ENCODE results near the gene LDLRAD3. TPM values are rescaled to one million over a fixed set of nuclear protein-coding genes. Genes with fewer than 3 reads are reported as not detected.

The LDLRAD3 gene
- total RNA-seq, 1 donor, result 10.5 TPM

DNA sequence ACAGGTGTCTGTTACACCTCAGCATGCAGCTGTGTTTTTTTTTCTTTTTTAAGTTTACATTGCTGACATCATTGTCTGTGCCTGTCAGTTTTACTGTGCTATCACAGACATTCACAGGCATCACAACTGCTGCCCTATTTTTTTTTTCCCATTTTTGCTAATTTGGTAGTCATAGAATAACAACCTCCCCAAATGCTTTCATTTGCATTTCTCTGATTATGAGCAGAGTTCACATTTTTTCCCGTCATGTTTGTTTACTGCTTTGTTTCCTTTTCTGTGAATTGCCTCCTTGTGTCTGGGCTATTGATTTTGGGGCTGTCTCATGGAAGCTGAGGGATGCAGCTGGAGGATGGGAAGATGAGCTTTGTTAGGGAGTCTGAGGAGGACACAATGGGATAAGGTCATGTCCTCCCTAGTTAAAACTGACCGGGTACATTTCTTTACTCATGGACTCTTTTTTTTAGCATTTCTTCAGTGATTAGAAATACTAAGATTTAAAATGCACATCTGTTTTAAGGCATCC lies 155.1 kb downstream of the LDLRAD3 start:
- H3K27ac ChIP-seq (ENCODE audit: low read depth, low read length), result no peak overlapping the region
- TF ChIP-seq, protein P1, sequence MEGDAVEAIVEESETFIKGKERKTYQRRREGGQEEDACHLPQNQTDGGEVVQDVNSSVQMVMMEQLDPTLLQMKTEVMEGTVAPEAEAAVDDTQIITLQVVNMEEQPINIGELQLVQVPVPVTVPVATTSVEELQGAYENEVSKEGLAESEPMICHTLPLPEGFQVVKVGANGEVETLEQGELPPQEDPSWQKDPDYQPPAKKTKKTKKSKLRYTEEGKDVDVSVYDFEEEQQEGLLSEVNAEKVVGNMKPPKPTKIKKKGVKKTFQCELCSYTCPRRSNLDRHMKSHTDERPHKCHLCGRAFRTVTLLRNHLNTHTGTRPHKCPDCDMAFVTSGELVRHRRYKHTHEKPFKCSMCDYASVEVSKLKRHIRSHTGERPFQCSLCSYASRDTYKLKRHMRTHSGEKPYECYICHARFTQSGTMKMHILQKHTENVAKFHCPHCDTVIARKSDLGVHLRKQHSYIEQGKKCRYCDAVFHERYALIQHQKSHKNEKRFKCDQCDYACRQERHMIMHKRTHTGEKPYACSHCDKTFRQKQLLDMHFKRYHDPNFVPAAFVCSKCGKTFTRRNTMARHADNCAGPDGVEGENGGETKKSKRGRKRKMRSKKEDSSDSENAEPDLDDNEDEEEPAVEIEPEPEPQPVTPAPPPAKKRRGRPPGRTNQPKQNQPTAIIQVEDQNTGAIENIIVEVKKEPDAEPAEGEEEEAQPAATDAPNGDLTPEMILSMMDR (IDR thresholded peaks at IDR 0.05; ENCODE audit: extremely low read depth, low read depth, low read length), result no peak
- DNase-seq (ENCODE audit: insufficient read length, low spot score, missing footprints), result no peak
- no peaks in the 10 kb centered on the region for H4K20me1 ChIP-seq (ENCODE audit: insufficient read depth, low read length)
- no peaks in the 10 kb centered on the region for H3K36me3 ChIP-seq (ENCODE audit: insufficient read depth, low read length)
- H3K9me3 ChIP-seq (ENCODE audit: low read depth, low read length), result no peaks in the 10 kb centered on the region
- no peak overlapping the region for H2AFZ ChIP-seq (ENCODE audit: low read length)
- H3K79me2 ChIP-seq (ENCODE audit: insufficient read depth, low read length), result no peaks in the 10 kb centered on the region
- no peaks in the 10 kb centered on the region for H3K27me3 ChIP-seq (ENCODE audit: insufficient read depth, low read length)
- H3K4me3 ChIP-seq (ENCODE audit: insufficient read depth, low read length), result no peak overlapping the region
- H3K4me2 ChIP-seq (ENCODE audit: insufficient read depth, low read length), result no peak overlapping the region
- H3K4me1 ChIP-seq (ENCODE audit: insufficient read depth, low read length), result peaks cover 3% of the 10 kb centered on the region

DNA sequence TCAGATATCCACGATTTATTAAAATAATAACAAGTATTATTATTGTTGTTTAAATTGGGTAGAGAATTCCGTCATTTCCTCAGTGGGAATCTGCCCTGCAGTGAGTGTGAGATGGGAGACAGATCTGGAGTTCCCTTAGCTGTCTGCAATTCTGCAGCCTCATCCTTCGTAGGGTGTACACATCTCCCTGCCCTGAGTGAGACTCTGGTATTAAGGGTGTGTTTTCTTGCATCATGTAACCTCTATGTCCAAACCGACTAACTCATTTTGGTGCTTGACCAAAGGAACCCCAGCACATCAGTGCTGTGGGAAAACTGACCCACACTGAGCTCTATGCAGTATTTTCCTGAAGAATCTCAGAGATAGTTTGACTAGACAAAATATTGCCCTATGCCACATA lies 157.6 kb downstream of the LDLRAD3 start:
- H3K36me3 ChIP-seq (ENCODE audit: insufficient read depth, low read length), result no peaks in the 10 kb centered on the region
- DNase-seq (ENCODE audit: insufficient read length, low spot score, missing footprints), result no peak
- no peaks in the 10 kb centered on the region for H3K27me3 ChIP-seq (ENCODE audit: insufficient read depth, low read length)
- H3K27ac ChIP-seq (ENCODE audit: low read depth, low read length), result no peak overlapping the region
- no peaks in the 10 kb centered on the region for H4K20me1 ChIP-seq (ENCODE audit: insufficient read depth, low read length)
- H2AFZ ChIP-seq (ENCODE audit: low read length), result no peak overlapping the region
- no peaks in the 10 kb centered on the region for H3K9me3 ChIP-seq (ENCODE audit: low read depth, low read length)
- no peaks in the 10 kb centered on the region for H3K79me2 ChIP-seq (ENCODE audit: insufficient read depth, low read length)
- H3K4me2 ChIP-seq (ENCODE audit: insufficient read depth, low read length), result no peak overlapping the region
- TF ChIP-seq, protein P1 (IDR thresholded peaks at IDR 0.05; ENCODE audit: extremely low read depth, low read depth, low read length), result no peak
- H3K4me1 ChIP-seq (ENCODE audit: insufficient read depth, low read length), result peaks cover 3% of the 10 kb centered on the region
- no peak overlapping the region for H3K4me3 ChIP-seq (ENCODE audit: insufficient read depth, low read length)

DNA sequence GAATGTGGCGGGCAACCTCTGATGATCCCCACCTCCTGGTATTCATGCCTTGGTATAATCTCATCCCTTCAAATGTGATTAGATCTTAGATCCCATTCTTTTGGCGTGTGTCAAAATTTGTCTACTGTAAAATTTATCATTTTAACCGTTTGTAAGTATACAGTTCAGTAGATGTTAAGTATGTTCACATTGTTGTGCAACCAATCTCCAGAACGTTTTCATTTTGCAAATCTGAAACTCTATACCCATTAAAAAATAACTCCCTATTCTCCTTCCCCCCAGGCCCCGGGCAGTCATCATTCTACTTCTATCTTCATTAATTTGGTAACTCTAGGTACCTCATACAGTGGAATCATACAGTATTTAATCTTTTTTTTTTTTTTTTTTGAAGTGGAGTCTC lies 159.0 kb downstream of the LDLRAD3 start:
- Histone ChIP-seq H3K9me3 (ENCODE audit: low read depth, low read length) (no peaks in the 10 kb centered on the region), H3K36me3 (ENCODE audit: insufficient read depth, low read length) (no peaks in the 10 kb centered on the region), H3K27ac (ENCODE audit: low read depth, low read length) (no peak overlapping the region), H3K27me3 (ENCODE audit: insufficient read depth, low read length) (no peaks in the 10 kb centered on the region), H3K79me2 (ENCODE audit: insufficient read depth, low read length) (no peaks in the 10 kb centered on the region), H4K20me1 (ENCODE audit: insufficient read depth, low read length) (no peaks in the 10 kb centered on the region), H3K4me2 (ENCODE audit: insufficient read depth, low read length) (no peak overlapping the region), H3K4me3 (ENCODE audit: insufficient read depth, low read length) (no peak overlapping the region), H3K4me1 (ENCODE audit: insufficient read depth, low read length) (peaks cover 2% of the 10 kb centered on the region), H2AFZ (ENCODE audit: low read length) (no peak overlapping the region)
- DNase-seq (ENCODE audit: insufficient read length, low spot score, missing footprints), result no peak
- TF ChIP-seq, protein P1 (IDR thresholded peaks at IDR 0.05; ENCODE audit: extremely low read depth, low read depth, low read length), result no peak

DNA sequence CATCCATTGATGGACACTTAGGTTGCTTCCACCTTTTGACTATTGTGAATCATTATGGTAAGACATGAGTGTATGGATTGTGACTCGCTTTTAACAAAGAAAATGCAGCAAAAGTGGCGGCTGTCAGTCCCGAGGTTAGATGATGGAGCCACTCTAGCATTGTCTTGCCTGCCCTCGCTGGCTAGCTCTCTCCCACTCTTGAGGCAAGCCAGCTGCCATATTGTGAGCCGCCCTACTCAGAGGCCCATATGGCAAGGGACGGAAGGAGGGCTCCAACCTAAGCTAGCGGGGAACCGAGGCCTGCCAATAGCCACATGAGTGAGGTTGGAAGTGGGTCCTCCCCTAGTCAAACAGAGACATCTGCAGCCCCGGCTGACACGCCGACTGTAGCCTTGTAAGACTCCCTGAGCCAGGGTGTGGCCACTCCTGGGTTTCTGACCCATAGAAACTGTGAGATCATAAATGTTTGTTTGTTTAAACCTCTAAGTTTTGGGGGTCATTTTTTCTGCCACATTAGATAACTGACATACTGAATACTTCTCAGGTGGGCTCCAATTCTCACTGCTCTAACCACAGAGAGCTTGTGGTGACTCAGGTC lies 160.2 kb downstream of the LDLRAD3 start:
- Histone ChIP-seq H3K36me3 (ENCODE audit: insufficient read depth, low read length) (no peaks in the 10 kb centered on the region), H3K27me3 (ENCODE audit: insufficient read depth, low read length) (no peaks in the 10 kb centered on the region), H4K20me1 (ENCODE audit: insufficient read depth, low read length) (no peaks in the 10 kb centered on the region), H3K4me2 (ENCODE audit: insufficient read depth, low read length) (no peak overlapping the region), H3K4me3 (ENCODE audit: insufficient read depth, low read length) (no peak overlapping the region), H3K4me1 (ENCODE audit: insufficient read depth, low read length) (no peaks in the 10 kb centered on the region), H3K79me2 (ENCODE audit: insufficient read depth, low read length) (no peaks in the 10 kb centered on the region), H3K9me3 (ENCODE audit: low read depth, low read length) (no peaks in the 10 kb centered on the region), H2AFZ (ENCODE audit: low read length) (no peak overlapping the region), H3K27ac (ENCODE audit: low read depth, low read length) (no peak overlapping the region)
- no peak for DNase-seq (ENCODE audit: insufficient read length, low spot score, missing footprints)
- TF ChIP-seq, protein P1 (IDR thresholded peaks at IDR 0.05; ENCODE audit: extremely low read depth, low read depth, low read length), result no peak

Data from osteoblast (primary cell).